Activated CD4-positive, alpha-beta T cell treated with anti-CD3 and anti-CD28 coated beads, Interleukin-2, amount 50 U/mL, for 1 hour (primary cell): ENCODE measurements around the gene EEF1G.
"Not testable (repeated sequence)": the region's sequence is repeated elsewhere in the genome, so short reads cannot be mapped to it uniquely, and the experiment has no call there.

Source experiments
- DNase-seq: peaks from one replicate; pipeline ENCODE4 v3.0.0-alpha.2; 2020

Gene EEF1G

GRCh38 chr11:62575156-62575555, 1.5 kb upstream of the EEF1G start:
- DNase-seq, result no peak

GRCh38 chr11:62574363-62575071, 826 bp upstream of the EEF1G start:
- DNase-seq, result no peak

- no peak for DNase-seq
Measured at GRCh38 chr11:62573006-62573591, 592 bp downstream of the EEF1G start.

- no peak for DNase-seq
Measured at GRCh38 chr11:62572431-62572830, 1.3 kb downstream of the EEF1G start.

GRCh38 chr11:62571493-62571892, 2.2 kb downstream of the EEF1G start:
- DNase-seq, result not testable (repeated sequence)

GRCh38 chr11:62570903-62571302, 2.8 kb downstream of the EEF1G start:
- not testable (repeated sequence) for DNase-seq

GRCh38 chr11:62569611-62570010, 4.1 kb downstream of the EEF1G start:
- DNase-seq, result no peak

- no peak for DNase-seq
Measured at GRCh38 chr11:62567018-62567633, 6.6 kb downstream of the EEF1G start.

- no peak for DNase-seq
Measured at GRCh38 chr11:62566247-62566646, 7.4 kb downstream of the EEF1G start.

- no peak for DNase-seq
Measured at GRCh38 chr11:62565100-62565802, 8.4 kb downstream of the EEF1G start.

GRCh38 chr11:62561677-62562230, 11.9 kb downstream of the EEF1G start:
- DNase-seq, result not testable (repeated sequence)

GRCh38 chr11:62560566-62561103, 13.1 kb downstream of the EEF1G start:
- DNase-seq, result peak; percentile 87

GRCh38 chr11:62559626-62560025, 14.1 kb downstream of the EEF1G start:
- DNase-seq, result not testable (repeated sequence)

- no peak for DNase-seq
Measured at GRCh38 chr11:62559204-62559603, 14.5 kb downstream of the EEF1G start.

GRCh38 chr11:62558669-62559068, 15.0 kb downstream of the EEF1G start:
- no peak for DNase-seq

- DNase-seq, result no peak
Measured at GRCh38 chr11:62556875-62557631, 16.6 kb downstream of the EEF1G start.

GRCh38 chr11:62556108-62556874, 17.4 kb downstream of the EEF1G start:
- peak; percentile 77 for DNase-seq

- DNase-seq, result peak; percentile 57
Measured at GRCh38 chr11:62555464-62556107, 18.1 kb downstream of the EEF1G start.

- no peak for DNase-seq
Measured at GRCh38 chr11:62554387-62555167, 19.1 kb downstream of the EEF1G start.

- DNase-seq, result no peak
Measured at GRCh38 chr11:62553839-62554361, 19.8 kb downstream of the EEF1G start.
